Chondrocyte (in vitro differentiated cells): ENCODE data around the gene RHOXF2. TPM values are rescaled to one million over a fixed set of nuclear protein-coding genes. Genes with fewer than 3 reads are reported as not detected.
"Not testable (repeated sequence)": the region's sequence is repeated elsewhere in the genome, so short reads cannot be mapped to it uniquely, and the experiment has no call there.

Source experiments
- DNase-seq: peaks from one replicate; pipeline ENCODE4 v3.0.0; 2021; ENCODE audit warnings: mixed read lengths, low spot score
- H3K27ac Mint-ChIP-seq: one replicate; pipeline ENCODE4 v1.8.0; 2021; ENCODE audit warnings: mild to moderate bottlenecking, moderate library complexity, mixed read lengths; ENCODE audit not compliant: unreplicated experiment
- H3K27me3 Mint-ChIP-seq: 2 replicates; pipeline ENCODE4 v1.8.0; 2021; ENCODE audit warnings: low read depth, mixed read lengths
- H3K36me3 Mint-ChIP-seq: 2 replicates; pipeline ENCODE4 v1.8.0; 2021; ENCODE audit warnings: low read depth, mixed read lengths
- H3K4me1 Mint-ChIP-seq: 2 replicates; pipeline ENCODE4 v1.8.0; 2021; ENCODE audit warnings: low read depth, mild to moderate bottlenecking, mixed read lengths
- H3K4me3 Mint-ChIP-seq: one replicate; pipeline ENCODE4 v1.8.0; 2021; ENCODE audit warnings: mild to moderate bottlenecking, moderate library complexity, mixed read lengths; ENCODE audit not compliant: unreplicated experiment
- H3K9me3 Mint-ChIP-seq: 2 replicates; pipeline ENCODE4 v1.8.0; 2021; ENCODE audit warnings: low read depth, mixed read lengths
- total RNA-seq: library from RNA; stranded (reverse); gene quantifications from 3 replicates; pipeline ENCODE4 v1.2.1, GENCODE V29; 2021
- TF ChIP-seq, protein P1 (sequence below): fragments of 200-600 bp; sonication (generic); IDR thresholded peaks from 2 replicates; pipeline ENCODE4 v1.5.0; 2021; ENCODE audit warnings: antibody characterized with exemption, mild to moderate bottlenecking, moderate library complexity

The RHOXF2 gene
- total RNA-seq, 1 donor from 2014 or later = not detected

GRCh38 chrX:120196626-120197283 is 38.3 kb downstream of the RHOXF2 start:
- H3K4me3 Mint-ChIP-seq, H3K27me3 Mint-ChIP-seq, H3K9me3 Mint-ChIP-seq: not testable (repeated sequence)

DNA sequence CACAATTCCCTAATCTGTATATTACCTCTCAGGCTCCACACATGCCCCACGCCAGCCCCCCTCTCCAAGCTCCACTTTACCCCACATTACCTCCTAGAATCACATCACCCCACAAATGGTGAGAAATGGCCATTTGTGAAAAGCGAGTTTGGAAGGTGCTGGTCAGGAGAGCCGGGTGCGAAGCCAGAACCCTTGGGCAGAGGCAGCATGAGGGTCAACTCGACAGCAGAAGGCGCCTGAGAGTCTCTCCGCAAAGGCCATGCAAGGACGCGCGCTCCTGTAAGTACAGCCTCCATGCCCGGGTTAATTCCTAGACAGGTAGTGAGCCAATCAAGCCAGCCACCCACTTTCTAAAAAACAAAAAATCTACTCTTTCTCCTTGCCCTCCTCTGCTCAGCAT is 42.4 kb downstream of the RHOXF2 start:
- Mint-ChIP-seq H3K36me3 (no peaks in the 10 kb centered on the region), H3K9me3 (peaks cover 2% of the 10 kb centered on the region), H3K4me3 (no peak overlapping the region), H3K4me1 (no peaks in the 10 kb centered on the region), H3K27me3 (no peaks in the 10 kb centered on the region), H3K27ac (no peak overlapping the region)
- DNase-seq = no peak
- TF ChIP-seq, protein P1, sequence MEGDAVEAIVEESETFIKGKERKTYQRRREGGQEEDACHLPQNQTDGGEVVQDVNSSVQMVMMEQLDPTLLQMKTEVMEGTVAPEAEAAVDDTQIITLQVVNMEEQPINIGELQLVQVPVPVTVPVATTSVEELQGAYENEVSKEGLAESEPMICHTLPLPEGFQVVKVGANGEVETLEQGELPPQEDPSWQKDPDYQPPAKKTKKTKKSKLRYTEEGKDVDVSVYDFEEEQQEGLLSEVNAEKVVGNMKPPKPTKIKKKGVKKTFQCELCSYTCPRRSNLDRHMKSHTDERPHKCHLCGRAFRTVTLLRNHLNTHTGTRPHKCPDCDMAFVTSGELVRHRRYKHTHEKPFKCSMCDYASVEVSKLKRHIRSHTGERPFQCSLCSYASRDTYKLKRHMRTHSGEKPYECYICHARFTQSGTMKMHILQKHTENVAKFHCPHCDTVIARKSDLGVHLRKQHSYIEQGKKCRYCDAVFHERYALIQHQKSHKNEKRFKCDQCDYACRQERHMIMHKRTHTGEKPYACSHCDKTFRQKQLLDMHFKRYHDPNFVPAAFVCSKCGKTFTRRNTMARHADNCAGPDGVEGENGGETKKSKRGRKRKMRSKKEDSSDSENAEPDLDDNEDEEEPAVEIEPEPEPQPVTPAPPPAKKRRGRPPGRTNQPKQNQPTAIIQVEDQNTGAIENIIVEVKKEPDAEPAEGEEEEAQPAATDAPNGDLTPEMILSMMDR = no peak

More at GRCh38 chrX:120196626-120197283, 38.3 kb downstream of the RHOXF2 start:
- not testable (repeated sequence) for DNase-seq, H3K4me1 Mint-ChIP-seq, H3K27ac Mint-ChIP-seq, H3K36me3 Mint-ChIP-seq

DNA sequence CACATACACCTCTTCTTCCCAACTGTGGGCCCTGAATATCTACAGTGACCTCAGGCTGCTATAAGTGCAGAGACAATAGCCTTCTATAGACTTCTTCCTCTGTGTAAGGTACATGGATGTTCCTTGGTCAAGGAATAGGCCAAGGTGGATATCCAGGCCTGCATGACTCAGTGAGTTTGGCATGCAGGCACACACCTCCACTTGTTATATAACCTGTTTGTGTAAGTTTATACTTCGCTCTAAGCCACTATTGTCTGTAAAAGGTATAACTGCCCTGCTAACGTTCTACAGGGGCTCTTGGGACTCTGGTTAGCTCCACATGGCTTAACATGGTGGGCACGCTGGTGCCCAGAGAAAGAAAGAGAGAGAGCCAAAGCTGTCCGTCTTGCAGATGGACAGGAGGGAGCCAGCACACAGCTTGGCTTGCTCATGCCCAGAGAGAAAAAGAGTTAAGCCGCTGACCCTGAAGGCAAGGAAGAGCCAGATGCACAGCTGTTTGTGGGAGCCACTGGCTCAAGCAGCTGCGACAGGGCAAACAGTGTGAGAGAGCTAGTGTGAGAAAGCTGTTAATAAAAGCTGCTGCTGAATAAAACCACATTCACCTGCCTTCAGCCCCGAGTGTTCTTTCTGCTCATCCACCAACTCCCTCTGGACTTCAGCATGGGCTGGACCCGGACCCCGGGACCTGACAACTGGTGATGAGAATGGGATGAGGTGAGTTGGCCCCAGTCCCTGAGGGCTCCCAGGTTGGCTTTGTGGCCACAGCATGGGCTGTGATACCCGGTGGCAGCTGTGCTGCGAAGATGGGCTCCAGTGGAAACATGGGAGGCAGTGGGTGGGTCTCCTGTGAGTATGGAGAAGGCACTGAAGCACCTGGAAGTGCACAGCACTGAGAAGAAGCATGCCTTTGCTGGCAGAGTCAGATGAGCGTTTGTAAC is 47.7 kb downstream of the RHOXF2 start:
- Mint-ChIP-seq H3K4me1 (no peaks in the 10 kb centered on the region), H3K36me3 (no peaks in the 10 kb centered on the region), H3K27me3 (no peaks in the 10 kb centered on the region), H3K9me3 (peaks cover 2% of the 10 kb centered on the region), H3K4me3 (no peak overlapping the region), H3K27ac (no peak overlapping the region)
- DNase-seq = no peak
- TF ChIP-seq, protein P1 = no peak

- H3K4me3 Mint-ChIP-seq = no peak overlapping the region
- peaks cover 2% of the 10 kb centered on the region for H3K9me3 Mint-ChIP-seq
- no peak for DNase-seq
- TF ChIP-seq, protein P1 = no peak
- H3K4me1 Mint-ChIP-seq = no peaks in the 10 kb centered on the region
- H3K36me3 Mint-ChIP-seq = no peaks in the 10 kb centered on the region
- H3K27me3 Mint-ChIP-seq = no peaks in the 10 kb centered on the region
- no peak overlapping the region for H3K27ac Mint-ChIP-seq
Measured at GRCh38 chrX:120207009-120207605, 48.7 kb downstream of the RHOXF2 start.

DNA sequence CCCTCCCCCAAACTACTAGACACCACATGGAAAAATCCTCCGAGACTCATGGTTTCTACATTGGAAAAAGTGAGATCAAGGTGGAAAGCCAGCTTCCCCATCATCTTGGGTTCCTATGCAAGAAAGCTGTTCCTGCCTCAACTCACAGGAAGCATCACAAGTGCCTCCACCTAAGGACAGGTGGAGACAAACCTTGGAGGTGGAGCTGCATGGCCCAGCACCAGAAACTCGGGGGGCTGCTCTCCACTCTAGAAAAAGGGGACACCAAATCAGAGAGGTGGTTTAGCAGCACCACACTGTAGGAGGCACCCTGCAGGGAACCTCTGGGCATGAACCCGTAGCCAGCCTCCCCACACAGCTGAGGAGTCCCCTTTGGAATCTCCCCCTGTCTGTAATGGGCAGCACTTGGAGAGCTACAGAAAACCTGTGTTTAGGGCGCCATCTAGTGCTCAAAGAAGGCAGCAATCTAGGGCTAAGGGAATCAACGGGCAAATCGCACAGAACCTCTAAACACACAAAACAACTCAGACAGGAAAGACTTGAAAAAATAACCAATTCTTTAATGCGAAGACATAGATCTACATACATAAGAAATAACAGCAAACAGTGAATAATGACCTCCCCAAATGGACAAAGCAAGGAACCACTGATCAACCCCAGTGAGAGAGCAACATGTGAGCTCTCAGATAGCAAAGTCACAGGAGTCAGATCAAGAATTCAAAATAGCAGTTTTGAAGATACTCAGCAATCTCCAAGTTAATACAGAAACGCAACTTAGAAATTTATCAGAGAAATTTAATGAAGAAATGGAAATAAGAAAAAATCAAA is 55.2 kb downstream of the RHOXF2 start:
- H3K27me3 Mint-ChIP-seq = peaks cover 1% of the 10 kb centered on the region
- no peak overlapping the region for H3K4me3 Mint-ChIP-seq
- H3K9me3 Mint-ChIP-seq = no peaks in the 10 kb centered on the region
- TF ChIP-seq, protein P1 = peak; percentile 81
- H3K27ac Mint-ChIP-seq = no peak overlapping the region
- H3K36me3 Mint-ChIP-seq = no peaks in the 10 kb centered on the region
- no peak for DNase-seq
- peaks cover 3% of the 10 kb centered on the region for H3K4me1 Mint-ChIP-seq

Other genes with a start within 250 kb of the RHOXF2 start
- 6.4 to 9.8 TPM (median 6.7 TPM) in 3 replicates for gene NKAP, start 214.9 kb upstream of the RHOXF2 start, total RNA-seq
- not detected in 3 replicates for gene RHOXF2B, start 80.9 kb upstream of the RHOXF2 start, total RNA-seq
- not detected in 3 replicates for gene RHOXF1, start 42.7 kb upstream of the RHOXF2 start, total RNA-seq
- 10.5 to 11.8 TPM (median 11.2 TPM) in 3 replicates for gene ZBTB33, start 92.2 kb downstream of the RHOXF2 start, total RNA-seq
- 0.10 to 0.15 TPM in 2 of 3 replicates, not detected in the other for gene TMEM255A, start 152.8 kb downstream of the RHOXF2 start, total RNA-seq
- not detected in 3 replicates for gene ATP1B4, start 203.5 kb downstream of the RHOXF2 start, total RNA-seq